ENCODE measurements around the gene UQCRC1.

DNA sequence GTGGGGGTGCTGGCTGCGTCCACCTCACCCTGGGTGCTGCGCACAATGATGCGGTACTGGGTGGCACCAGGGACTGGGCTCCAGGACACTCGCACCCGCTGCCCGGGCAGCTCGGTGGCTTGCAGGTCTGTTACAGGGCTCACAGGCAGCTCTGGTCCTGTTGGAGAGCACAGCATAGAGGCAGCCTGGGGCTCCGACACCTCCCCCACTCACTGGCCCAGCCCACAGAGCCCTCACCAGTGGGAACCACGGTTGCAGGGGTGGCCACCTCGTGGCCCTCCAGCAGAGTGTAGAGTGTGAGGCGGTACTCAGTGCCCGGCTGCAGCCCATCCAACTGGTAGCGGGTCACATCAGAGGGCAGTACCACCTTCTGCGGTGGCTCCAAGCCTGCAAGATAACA is 18.0 kb downstream of the UQCRC1 start:
- TF ChIP-seq, protein P1, sequence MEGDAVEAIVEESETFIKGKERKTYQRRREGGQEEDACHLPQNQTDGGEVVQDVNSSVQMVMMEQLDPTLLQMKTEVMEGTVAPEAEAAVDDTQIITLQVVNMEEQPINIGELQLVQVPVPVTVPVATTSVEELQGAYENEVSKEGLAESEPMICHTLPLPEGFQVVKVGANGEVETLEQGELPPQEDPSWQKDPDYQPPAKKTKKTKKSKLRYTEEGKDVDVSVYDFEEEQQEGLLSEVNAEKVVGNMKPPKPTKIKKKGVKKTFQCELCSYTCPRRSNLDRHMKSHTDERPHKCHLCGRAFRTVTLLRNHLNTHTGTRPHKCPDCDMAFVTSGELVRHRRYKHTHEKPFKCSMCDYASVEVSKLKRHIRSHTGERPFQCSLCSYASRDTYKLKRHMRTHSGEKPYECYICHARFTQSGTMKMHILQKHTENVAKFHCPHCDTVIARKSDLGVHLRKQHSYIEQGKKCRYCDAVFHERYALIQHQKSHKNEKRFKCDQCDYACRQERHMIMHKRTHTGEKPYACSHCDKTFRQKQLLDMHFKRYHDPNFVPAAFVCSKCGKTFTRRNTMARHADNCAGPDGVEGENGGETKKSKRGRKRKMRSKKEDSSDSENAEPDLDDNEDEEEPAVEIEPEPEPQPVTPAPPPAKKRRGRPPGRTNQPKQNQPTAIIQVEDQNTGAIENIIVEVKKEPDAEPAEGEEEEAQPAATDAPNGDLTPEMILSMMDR (IDR thresholded peaks at IDR 0.05) = no peak
- TF ChIP-seq POLR2AphosphoS5 (IDR thresholded peaks at IDR 0.05) = no peak
